Measurements from ENCODE around the gene CAMTA1.
"Not testable (repeated sequence)": the region's sequence is repeated elsewhere in the genome, so short reads cannot be mapped to it uniquely, and the experiment has no call there.

The CAMTA1 gene

DNA sequence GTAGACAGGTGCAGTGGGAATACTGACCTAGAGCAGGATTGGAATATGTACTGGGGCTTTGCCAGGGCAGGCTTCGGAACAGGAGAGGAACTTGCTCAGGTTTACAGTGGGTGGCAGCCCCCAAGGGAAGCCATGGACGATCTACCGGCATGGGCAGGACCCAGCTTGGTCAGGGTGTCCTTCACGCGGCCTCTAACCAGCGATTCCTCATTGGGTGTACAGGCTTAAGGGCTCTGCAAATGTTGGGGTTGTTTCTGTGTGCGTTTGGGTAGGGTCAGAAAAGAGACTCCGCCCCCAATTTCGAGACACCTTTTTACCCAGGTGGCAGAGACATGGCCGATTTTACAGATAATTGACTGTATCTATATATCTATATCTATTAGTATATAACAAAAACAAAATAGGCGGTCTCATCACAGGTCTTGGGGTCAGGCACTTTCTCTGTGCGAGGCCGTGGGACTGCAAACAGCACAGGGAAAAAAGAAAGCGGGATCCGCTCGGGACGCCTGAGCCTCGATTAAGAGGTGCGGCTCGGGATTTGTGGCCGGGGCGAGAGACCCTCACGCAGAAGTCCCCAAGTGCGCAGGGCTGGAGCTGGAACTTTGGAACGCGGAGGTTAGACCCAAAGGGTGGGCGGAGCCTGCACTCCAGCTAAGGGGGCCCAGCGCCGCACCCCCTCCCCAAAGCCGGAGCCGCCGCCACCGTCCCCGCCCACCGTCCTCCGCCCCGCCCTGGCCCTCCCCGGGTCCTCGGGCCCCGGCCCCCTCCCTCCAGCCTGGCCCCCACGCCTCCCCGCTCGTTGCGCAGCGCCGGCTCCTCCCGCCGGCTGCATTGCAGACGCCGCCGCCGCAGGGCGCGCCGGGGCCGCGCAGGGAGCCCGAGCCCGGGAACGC lies 918.3 kb downstream of the CAMTA1 start:
- DNase-seq = peak in 12 of 51 donors; percentile 16 to 56 (median 26)

DNA sequence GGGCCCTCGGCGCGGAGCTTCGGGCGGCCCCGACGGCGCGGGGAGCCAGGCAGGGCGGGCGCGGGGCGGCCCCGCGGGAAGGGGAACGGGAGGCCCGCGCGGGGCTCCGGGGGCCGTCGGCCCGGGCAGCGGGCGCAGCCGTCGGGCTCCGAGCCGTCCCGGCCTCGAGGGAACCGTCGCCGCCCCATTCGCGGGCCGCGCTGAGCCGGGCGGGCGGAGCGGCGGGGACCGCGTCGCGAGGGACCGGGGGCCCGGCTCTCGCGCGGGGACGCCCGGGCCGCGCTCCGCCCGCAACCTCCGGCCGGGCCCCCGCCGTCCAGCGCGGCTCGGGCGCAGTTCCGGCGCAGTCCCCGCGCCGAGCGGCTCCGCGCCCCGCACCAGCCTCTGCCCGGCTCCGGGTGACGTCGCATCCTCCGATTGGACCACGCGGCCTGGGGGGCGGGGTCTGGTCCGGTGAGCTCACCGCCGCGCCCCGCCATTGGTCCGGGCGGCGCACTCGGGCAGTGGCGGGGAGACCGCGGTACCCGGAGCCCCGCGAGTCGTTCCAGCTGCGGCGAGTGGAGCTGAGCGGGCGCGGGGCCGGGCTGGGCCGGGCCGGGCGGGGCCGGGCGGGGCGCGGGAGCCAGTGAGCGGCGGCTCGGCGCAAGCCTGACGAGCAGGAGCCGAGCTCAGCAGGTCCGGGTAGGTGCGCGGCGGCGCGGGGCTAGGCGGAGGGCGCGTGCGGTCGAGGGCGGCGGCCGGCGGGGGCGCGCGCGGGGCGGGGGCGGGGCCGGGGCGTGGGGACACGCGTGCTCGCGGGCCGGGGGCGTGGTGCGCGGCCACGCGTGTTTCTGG lies 919.2 kb downstream of the CAMTA1 start:
- peak; percentile 33 to 98 (median 91) for DNase-seq

DNA sequence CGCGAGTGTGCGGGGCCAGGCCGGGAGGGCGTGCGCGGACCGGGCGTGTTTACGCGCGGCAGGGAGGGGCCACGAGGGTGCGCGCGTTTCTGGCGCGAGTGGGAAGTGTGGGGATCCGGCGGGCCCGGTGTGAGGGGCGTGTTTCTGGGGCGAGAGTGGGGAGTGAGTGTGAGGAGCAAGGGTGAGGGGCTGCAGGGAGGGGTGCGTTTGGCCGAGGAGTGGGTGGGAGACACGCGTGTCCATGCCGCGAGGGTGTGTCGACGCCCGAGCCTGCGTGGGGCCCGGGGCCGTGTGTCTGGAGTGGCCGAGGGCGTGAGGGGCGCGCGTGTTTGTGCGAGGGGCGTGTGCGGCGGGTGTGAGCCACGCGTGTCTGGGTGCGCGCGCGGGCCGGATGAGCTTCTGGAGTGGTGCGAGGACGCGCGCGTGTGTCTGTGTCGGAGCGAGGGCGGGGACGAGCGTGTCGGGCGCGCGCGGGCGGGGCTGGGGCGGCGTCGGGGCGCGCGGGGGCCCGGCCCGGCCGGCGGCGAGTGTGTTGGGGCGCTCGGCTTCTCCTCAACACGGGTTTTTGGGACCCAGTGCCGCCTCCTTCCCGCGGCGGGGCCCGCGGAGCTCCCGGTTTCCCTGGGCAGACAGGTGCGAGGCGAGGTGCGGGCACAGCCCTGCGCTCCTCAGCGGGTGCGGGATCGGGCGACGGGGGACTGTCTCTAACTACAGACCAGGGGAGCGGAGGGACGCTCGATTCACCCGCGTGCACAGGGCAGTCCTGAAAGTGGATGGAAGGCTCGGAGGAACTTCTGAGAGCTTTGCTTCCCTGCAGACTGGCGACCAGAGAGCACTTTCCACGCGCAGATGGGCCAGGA lies 920.0 kb downstream of the CAMTA1 start:
- peak in 34 of 51 donors; percentile 12 to 70 (median 34) for DNase-seq

DNA sequence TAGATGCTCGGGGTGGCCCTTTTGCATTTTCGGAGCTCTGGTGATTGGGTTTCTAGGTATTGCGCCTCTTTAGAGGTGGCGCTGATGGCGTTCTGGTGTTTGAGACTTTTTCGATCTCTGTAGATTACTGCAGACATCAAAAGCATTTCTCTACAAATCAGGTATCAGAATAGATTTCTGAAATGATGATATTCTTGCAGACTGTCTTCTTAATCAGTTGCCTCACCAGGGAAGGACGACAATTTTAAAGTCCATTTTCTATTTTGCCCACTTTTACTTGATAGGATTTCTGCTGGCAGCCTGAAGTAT lies 920.6 kb downstream of the CAMTA1 start:
- DNase-seq = no peak

DNA sequence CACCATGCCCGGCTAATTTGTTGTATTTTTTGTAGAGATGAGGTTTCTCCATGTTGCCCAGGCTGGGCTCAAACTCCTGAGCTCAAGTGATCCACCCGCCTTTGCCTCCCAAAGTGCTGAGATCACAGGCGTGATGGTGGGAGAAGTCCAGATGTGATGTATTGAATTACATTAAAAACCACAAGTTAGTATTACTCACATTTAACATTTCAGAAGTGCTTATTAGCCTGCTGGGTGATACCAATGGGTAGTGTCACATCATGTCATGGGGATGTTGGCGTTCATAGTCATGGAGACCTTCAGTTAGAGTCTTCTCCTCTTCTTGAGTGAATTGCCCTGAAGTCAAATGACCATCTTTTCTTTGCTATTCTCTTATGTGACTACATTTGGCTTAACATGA lies 922.3 kb downstream of the CAMTA1 start:
- DNase-seq = no peak

DNA sequence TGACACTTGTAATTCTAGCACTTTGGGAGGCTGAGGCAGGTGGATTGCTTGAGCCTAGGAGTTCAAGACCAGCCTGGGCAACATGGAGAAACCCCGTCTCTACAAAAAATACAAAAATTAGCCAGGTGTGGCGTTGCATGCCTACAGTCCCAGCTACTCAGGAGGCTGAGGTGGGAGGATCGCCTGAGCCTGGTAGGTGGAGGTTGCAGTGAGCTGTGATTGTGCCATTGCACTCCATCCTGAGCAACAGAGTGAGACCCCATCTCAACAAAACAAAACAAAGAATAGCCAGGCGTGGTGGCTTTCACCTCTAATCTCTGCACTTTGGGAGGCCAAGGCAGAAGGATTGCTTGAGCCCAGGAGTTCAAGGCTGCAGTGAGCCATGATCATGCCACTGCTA lies 922.8 kb downstream of the CAMTA1 start:
- not testable (repeated sequence) for DNase-seq

DNA sequence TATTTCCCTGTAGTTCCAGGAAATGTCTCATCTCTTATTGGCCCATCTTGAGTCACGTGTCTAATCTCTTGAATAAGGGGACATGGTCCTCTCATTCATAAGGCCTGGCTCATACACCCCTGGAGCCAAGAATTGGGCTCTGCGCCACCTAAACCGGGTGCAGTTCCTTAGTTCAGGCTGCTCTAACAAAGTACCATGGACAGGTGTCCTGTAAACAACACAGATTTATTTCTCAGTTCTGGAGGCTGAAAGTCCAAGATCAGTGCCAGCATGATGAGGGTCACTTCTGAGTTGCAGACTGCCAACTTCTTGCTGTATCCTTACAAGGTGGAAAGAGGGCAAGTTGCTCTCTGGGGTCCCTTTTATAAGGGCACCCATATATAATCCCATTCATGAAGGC lies 925.6 kb downstream of the CAMTA1 start:
- DNase-seq = no peak

DNA sequence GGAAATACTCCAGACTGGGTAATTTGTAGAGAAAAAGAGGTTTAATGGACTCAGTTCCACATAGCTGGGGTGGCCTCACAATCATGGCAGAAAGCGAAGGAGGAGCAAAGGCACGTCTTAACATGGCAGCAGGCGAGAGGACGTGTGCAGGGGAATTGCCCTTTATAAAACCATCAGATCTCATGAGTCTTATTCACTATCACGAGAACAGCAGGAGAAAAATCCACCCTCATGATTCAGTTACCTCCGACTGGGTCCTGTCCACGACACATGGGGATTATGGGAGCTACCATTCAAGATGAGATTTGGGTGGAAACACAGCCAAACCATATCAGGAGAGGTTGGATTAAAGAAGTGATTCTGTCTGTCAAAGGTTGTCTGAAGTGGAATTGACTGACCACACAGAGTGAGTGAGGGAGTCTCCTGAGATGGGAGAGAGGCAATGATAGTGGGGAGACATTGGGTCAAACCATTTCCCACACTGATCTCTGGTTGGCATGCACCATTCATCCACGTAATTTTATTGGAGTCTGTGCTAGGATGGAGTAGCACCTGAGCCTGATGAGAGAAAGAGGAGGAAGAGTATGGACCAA lies 927.6 kb downstream of the CAMTA1 start:
- no peak for DNase-seq

DNA sequence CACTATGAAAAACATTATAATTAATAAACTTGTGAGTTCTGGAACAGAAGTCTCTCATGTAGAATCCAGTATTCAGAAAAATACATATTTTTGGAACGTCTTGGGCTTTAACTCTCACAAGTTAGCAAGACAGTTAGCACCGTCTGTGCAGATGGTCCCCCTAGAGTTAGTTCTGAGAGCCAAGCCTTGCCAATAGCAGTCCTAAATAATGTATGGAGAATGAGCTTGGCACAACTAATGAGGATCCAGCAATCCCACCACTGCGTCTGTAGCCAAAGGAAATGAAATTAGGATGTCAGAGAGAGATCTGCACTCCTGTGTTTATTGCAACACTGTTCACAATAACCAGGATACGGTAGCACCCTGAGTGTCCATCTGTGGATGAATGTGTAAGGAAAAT lies 931.3 kb downstream of the CAMTA1 start:
- DNase-seq = no peak

DNA sequence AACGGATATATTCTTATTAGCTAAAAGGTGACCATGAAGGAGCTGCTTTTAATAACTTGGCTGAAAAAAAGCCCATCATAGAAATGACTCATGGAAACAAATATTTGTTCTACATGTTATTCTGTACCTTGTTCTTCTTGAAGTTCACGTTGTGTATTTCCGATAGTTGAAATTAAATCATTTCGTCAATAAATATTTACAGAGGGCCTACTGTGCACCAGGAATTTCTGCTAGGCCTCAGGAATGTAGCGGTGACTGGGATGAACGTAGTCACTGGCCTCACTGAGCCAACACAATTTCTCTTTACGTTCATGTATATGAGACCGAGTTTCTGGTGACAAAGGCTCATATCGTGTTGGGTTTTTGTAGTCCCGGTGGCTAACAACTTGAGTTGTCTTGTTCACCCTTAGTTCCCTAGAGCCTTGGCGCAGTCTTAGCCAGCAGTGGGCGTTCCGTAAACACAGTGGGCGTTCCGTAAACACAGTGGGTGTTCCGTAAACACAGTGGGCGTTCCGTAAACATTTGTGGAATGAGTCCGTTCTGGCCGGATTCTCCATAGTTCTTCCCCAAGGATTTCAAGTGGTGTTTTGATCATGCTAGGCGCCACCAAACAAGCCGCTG lies 932.6 kb downstream of the CAMTA1 start:
- DNase-seq = no peak

DNA sequence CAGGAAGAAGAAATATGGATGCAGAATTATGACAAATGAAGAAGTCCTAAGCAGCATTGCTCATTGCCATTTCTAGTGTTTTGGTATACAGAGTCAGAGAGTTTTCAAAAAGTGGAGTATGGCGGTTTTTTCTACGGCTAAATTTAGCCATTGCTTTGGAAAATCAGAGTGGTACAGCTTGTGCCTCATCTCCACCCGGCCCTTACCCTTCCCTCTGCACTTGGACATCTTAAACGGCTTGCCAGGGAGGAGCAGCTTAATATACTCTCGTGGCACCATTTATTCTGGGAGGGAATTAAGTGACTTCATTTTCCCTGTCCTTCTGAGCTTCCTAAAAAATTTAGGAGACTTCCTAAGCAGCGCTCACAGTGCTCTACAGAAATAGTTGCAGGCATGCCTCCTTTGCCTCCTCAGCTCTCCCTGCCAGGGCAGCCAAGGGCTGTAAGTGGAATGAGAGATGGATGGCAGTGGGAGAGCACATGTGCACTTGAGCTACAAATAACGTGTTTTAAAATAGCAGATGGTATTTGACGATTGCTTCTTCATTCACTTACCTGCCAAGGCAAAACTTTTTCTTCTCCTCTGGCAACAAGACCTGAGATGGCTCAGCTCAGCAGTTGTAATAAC lies 934.3 kb downstream of the CAMTA1 start:
- no peak for DNase-seq

DNA sequence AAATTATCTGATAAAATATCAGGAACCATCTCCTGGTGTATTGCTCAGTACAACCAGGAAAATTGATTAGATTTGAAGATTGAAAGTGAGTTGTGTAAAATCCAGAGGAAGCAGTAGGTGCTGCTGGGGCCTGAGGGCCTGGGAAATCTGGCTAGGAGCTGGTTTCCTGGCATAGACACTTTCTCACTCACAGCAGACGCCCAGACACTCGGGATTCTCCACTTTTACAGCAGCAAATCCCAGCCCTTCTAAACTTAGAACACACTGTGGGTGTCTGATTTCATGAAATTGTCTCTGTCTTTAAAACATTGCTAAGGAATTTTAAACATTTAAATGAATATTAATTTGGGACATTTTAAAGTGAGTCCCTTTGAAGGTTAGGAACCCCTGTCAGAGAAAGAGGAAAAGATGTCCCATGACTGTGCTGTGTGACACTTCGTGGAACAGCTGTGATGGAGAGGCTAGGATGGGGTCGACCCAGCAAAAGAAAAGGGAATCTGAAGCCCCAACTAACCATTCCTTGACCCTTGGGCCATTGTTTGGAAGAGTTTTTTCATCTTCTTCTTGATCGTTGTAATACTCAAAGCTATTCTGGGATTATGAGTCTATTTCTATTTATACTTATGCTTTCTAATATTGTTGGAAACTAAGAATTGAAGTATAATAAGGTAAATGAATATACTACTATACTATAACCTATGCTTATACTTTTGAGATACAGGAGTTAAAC lies 936.9 kb downstream of the CAMTA1 start:
- peak in 1 of 51 donors; percentile 21 for DNase-seq

DNA sequence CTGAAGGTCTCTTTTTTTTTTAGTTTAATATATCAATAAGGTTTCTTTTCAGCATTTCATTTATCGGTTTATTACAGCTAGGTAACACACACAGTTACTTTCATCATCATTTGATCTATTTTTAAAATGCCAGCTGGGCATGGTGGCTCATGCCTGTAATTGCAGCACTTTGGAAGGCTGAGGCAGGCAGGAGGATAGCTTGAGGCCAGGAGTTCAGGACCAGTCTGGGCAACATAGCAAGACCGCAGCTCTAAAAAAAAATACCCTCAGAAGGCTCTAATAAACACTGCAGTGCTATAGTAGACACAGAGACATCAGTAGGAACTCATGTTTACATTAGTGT lies 937.4 kb downstream of the CAMTA1 start:
- no peak for DNase-seq

DNA sequence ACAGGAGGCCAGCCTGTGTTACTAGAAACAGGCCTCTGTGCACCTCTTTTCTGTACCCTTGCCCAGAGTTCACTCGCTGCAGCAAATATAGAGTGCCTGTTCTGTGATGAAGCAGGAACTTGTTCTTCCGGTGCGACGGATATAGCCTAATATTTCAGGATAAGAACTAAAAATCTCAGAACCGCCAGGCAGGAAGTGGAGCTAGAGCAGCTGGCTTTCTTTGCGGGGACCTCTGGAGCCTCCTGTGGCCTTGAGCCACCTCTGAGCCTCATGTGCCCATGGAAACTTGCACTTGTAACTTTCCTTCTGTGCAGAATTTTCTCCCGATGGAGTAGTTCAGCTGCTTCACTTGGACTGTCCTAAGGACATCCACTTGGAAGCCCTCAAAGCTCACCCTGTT lies 941.4 kb downstream of the CAMTA1 start:
- peak in 1 of 51 donors; percentile 7 for DNase-seq

DNA sequence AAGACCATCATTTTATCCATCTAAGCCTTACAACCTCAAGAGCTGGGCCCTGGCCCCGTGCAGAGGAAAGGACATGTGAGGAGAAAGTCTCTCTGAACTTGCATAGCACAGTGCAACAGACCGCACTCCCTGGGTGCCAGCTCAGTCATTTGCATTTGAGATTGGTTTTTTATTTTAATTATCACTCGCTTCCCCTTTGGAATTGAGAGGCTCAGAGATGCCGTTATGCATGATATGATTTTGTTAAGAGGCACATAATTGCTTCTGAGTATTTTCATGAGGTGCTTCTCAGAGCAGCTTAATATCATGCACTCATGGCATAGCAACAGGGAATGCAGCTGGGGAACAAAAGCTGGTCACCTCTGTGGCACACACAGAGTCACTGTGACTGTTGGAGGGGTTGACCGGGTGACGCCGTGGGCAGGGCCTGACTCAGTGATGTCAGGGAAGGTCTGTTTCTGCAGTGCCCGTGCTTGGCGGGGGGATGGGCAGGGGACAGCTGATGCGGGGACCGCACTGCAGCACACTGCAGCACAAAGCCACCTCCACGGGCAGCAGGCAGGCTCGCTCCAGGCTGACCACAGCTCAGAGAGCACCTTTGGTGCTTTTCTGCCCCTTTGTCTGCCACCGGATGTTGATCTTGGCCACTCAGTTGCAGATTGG lies 942.7 kb downstream of the CAMTA1 start:
- DNase-seq = peak in 44 of 51 donors; percentile 9 to 86 (median 57)

DNA sequence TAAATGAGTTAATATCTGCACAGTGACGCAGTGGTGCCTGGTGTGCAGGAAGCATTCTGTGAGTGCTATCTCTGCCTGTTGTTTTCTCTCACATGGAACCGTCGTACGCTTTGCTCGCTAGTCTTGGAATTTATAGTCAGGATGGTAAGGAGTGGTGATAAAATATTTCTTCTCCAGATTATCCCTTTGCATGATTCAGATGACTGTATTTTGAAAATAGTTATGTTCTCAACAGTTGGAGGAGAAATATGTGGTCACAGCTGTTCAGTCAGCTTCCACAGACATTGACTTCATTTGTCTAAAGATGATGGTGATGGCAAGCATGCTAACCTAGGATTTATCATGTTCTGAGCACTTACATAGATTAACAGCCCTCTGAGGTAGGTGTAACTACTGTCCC lies 944.5 kb downstream of the CAMTA1 start:
- DNase-seq = no peak

DNA sequence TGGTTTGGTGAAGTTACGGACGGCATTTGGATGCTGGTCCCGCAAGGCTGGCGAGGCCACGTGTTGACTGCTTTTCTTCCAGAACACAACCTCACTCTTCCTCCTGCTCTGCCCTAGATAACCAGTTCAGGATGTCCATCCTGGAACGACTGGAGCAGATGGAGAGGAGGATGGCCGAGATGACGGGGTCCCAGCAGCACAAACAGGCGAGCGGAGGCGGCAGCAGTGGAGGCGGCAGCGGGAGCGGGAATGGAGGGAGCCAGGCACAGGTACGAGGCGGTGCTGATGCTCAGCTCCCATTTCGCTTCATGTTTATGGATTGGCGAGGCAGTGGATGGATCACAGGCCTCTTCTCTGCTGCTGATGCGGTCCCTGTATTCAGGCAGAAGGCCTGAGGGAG lies 947.1 kb downstream of the CAMTA1 start:
- DNase-seq = peak in 1 of 51 donors; percentile 8

DNA sequence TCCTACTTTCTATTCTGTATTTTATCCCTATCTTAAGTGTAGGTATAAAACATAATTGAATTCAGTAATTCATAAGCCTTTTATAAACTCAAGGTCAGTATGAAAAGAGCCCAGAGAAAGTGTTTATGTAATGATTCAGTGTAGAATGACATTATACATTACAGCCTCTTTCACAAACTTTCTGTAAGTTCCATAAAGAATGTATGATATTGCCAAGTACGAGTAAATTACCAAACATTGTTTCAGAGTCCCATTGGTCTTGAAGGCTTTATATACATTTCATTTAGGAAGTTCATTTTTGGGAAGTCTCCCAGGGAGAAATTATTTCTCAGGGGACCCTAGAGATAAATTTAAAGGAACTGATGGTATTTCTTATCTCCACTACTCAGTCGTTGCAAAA lies 948.0 kb downstream of the CAMTA1 start:
- no peak for DNase-seq

DNA sequence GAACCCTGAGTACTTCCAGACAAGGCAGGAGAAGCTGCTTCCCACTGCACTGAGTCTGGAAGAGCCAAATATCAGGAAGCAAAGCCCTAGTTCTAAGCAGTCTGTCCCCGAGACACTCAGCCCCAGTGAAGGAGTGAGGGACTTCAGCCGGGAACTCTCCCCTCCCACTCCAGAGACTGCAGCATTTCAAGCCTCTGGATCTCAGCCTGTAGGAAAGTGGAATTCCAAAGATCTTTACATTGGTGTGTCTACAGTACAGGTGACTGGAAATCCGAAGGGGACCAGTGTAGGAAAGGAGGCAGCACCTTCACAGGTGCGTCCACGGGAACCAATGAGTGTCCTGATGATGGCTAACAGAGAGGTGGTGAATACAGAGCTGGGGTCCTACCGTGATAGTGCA lies 952.8 kb downstream of the CAMTA1 start:
- DNase-seq = no peak

Data from hypothalamus (tissue), 51 donors.